NB4 (cell line): ENCODE data around the gene COMP.

Source experiments
- DNase-seq: peaks from one replicate; pipeline ENCODE4 v3.0.0; 2010; ENCODE audit warnings: low read depth
- H3K4me3 ChIP-seq: one replicate; pipeline ENCODE4 v1.5.1; 2011; ENCODE audit warnings: mild to moderate bottlenecking, low read depth, low read length, moderate library complexity
- CTCF ChIP-seq: IDR thresholded peaks from one replicate; pipeline ENCODE4 v1.5.1; 2012; ENCODE audit warnings: low read depth, low read length
- MAX ChIP-seq: IDR thresholded peaks from 2 replicates; pipeline ENCODE4 v1.6.1; 2011; ENCODE audit warnings: low read depth, low read length
- MYC ChIP-seq: IDR thresholded peaks from 2 replicates; pipeline ENCODE4 v1.6.1; 2011; ENCODE audit warnings: low read depth, low read length
- POLR2A ChIP-seq: IDR thresholded peaks from 2 replicates; pipeline ENCODE4 v1.6.1; 2011; ENCODE audit warnings: mild to moderate bottlenecking; ENCODE audit not compliant: insufficient read length; ENCODE audit errors: extremely low read depth

The COMP gene

GRCh38 chr19:18764591-18765051 lies 26.5 kb downstream of the COMP start:
- no peak for DNase-seq
- H3K4me3 ChIP-seq: no peak overlapping the region
- TF ChIP-seq MAX (no peak), MYC (no peak), POLR2A (no peak), CTCF (no peak)

GRCh38 chr19:18763674-18764590 lies 27.2 kb downstream of the COMP start:
- H3K4me3 ChIP-seq: no peak overlapping the region
- TF ChIP-seq CTCF: no peak
- no peak for TF ChIP-seq MAX
- no peak for TF ChIP-seq POLR2A
- TF ChIP-seq MYC: no peak
- no peak for DNase-seq

- no peak for DNase-seq
- no peak for TF ChIP-seq POLR2A
- no peak for TF ChIP-seq MYC
- no peak for TF ChIP-seq CTCF
- no peak for TF ChIP-seq MAX
- no peak overlapping the region for H3K4me3 ChIP-seq
These were observed 28.7 kb downstream of the COMP start for GRCh38 chr19:18762125-18763023.

GRCh38 chr19:18761531-18762110 lies 29.5 kb downstream of the COMP start:
- DNase-seq: no peak
- H3K4me3 ChIP-seq: no peak overlapping the region
- TF ChIP-seq CTCF (no peak), MAX (no peak), POLR2A (no peak), MYC (no peak)

- TF ChIP-seq POLR2A (no peak), CTCF (no peak), MAX (no peak), MYC (no peak)
- DNase-seq: no peak
- no peak overlapping the region for H3K4me3 ChIP-seq
These were observed 30.4 kb downstream of the COMP start for GRCh38 chr19:18760440-18761383.
